Measurements from ENCODE around the gene TET1. TPM values are rescaled to one million over a fixed set of nuclear protein-coding genes. Genes with fewer than 3 reads are reported as not detected.
"Not testable (repeated sequence)": the region's sequence is repeated elsewhere in the genome, so short reads cannot be mapped to it uniquely, and the experiment has no call there.

The TET1 gene
- total RNA-seq, 6 experiments from 2014 or later: 2.1 to 2.7 (median 2.5) TPM

DNA sequence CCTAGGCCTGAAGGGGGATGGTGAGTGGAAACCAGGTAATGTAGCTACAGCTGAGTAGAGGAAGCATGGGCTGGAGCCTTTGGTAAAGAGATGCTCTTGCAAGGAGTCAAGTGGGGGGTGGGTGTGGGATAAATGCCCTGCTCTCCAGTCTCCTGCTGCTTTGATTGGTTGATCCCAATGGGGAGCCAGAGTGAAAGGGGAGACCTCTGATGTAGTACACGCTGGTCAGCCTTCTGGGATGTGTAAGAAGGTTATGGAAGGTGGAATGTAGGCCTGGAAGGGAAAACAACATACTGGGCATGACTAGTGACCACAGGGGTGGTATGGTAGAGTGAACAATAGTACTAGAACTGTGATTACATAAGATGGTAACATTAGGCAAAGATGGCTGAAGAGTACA, 44.3 kb downstream of the TET1 start:
- no peak overlapping the region for H3K4me3 Mint-ChIP-seq
- peaks cover 24% of the 10 kb centered on the region; the same call in 1 of the 2 replicates for H3K36me3 Mint-ChIP-seq (ENCODE audit: low read depth)
- no peak for DNase-seq
- H3K9me3 Mint-ChIP-seq: no peaks in the 10 kb centered on the region
- H3K27ac Mint-ChIP-seq: no peak overlapping the region
- peaks cover 44% of the 10 kb centered on the region for H3K4me1 Mint-ChIP-seq (ENCODE audit: low read depth)
- H3K27me3 Mint-ChIP-seq (ENCODE audit: insufficient read depth): no peaks in the 10 kb centered on the region; the same call in 1 of the 2 replicates
- TF ChIP-seq, protein P1, sequence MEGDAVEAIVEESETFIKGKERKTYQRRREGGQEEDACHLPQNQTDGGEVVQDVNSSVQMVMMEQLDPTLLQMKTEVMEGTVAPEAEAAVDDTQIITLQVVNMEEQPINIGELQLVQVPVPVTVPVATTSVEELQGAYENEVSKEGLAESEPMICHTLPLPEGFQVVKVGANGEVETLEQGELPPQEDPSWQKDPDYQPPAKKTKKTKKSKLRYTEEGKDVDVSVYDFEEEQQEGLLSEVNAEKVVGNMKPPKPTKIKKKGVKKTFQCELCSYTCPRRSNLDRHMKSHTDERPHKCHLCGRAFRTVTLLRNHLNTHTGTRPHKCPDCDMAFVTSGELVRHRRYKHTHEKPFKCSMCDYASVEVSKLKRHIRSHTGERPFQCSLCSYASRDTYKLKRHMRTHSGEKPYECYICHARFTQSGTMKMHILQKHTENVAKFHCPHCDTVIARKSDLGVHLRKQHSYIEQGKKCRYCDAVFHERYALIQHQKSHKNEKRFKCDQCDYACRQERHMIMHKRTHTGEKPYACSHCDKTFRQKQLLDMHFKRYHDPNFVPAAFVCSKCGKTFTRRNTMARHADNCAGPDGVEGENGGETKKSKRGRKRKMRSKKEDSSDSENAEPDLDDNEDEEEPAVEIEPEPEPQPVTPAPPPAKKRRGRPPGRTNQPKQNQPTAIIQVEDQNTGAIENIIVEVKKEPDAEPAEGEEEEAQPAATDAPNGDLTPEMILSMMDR (IDR thresholded peaks at IDR 0.05): no peak

DNA sequence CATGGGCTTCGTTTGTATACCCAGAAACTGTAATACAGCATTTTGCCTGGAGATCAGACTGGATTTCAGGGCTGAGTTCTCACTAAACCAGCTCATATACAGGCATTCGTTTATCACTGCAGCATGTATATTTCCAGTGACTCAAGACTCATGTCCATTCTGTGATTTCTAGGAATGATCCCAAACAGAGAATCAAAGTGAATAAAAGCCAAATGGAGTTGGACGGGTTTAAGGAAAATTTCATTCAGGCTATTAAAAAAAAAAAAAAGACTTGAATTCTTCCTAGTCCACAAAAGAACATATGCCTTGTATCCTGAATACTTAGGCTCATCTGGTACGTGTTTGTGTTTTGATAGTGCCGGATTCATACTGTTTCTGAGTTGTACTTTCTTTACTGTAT, 46.8 kb downstream of the TET1 start:
- no peak overlapping the region for H3K27ac Mint-ChIP-seq
- no peaks in the 10 kb centered on the region for H3K9me3 Mint-ChIP-seq
- H3K4me1 Mint-ChIP-seq (ENCODE audit: low read depth): peaks cover 20% of the 10 kb centered on the region
- DNase-seq: no peak
- H3K4me3 Mint-ChIP-seq: no peak overlapping the region
- peaks cover 24% of the 10 kb centered on the region; the same call in 1 of the 2 replicates for H3K36me3 Mint-ChIP-seq (ENCODE audit: low read depth)
- TF ChIP-seq, protein P1 (IDR thresholded peaks at IDR 0.05): no peak
- no peaks in the 10 kb centered on the region; the same call in none of the 2 replicates for H3K27me3 Mint-ChIP-seq (ENCODE audit: insufficient read depth)

DNA sequence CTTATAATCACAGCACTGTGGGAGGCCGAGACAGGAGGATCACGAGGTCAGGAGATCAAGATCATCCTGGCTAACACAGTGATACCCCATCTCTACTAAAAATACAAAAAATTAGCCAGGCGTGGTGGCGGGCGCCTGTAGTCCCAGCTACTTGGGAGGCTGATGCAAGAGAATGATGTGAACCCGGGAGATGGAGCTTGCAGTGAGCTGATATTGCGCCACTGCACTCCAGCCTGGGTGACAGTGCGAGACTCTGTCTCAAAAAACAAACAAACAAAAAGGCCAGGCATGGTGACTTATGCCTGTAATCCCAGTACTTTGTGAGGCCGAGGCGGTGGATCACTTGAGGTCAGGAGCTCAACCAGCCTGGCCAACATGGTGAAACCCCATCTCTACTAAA, 49.9 kb downstream of the TET1 start:
- not testable (repeated sequence) for H3K4me3 Mint-ChIP-seq; DNase-seq; H3K27ac Mint-ChIP-seq; H3K27me3 Mint-ChIP-seq (ENCODE audit: insufficient read depth); H3K36me3 Mint-ChIP-seq (ENCODE audit: low read depth); H3K4me1 Mint-ChIP-seq (ENCODE audit: low read depth); H3K9me3 Mint-ChIP-seq

DNA sequence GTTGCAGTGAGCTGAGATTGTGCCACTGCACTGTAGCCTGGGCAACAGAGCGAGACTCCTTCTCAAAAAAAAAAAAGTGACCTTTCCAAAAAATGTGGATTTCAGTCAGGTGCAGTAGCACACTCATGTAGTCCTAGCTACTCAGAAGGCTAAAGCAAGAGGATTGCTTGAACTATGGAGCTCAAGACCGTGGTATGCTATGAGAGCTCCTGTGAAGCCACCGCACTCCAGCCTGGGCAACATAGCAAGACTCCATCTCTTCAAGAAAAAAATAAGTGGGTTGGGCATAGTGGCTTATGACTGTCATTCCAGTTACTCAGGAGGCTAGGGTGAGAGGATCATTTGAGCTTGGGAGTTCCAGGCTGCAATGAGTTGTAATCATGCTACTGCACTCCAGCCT, 51.1 kb downstream of the TET1 start:
- DNase-seq: no peak
- Mint-ChIP-seq H3K9me3 (no peaks in the 10 kb centered on the region), H3K27me3 (ENCODE audit: insufficient read depth) (no peaks in the 10 kb centered on the region; the same call in 1 of the 2 replicates), H3K27ac (no peak overlapping the region), H3K36me3 (ENCODE audit: low read depth) (no peaks in the 10 kb centered on the region), H3K4me3 (no peak overlapping the region), H3K4me1 (ENCODE audit: low read depth) (no peaks in the 10 kb centered on the region)
- TF ChIP-seq, protein P1 (IDR thresholded peaks at IDR 0.05): no peak

DNA sequence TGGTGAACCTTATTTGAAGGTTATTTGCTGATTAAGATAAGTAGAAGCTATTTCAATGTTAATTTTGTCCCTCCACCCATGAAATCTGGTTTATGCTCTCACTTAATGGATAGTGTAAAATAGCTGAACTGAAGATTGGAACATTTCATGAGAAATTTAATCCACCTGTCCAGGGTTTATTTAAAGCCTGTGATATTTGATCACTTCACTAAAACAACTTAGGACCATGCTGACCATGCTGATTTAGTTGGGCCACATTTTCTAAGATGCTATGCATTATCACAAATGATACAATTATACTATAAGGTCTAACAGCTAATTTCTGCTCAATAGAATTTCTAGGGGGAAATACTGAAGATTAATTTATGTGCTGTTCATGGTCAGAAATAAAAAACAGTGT, 53.8 kb downstream of the TET1 start:
- H3K27ac Mint-ChIP-seq; H3K27me3 Mint-ChIP-seq (ENCODE audit: insufficient read depth); H3K9me3 Mint-ChIP-seq: not testable (repeated sequence)

DNA sequence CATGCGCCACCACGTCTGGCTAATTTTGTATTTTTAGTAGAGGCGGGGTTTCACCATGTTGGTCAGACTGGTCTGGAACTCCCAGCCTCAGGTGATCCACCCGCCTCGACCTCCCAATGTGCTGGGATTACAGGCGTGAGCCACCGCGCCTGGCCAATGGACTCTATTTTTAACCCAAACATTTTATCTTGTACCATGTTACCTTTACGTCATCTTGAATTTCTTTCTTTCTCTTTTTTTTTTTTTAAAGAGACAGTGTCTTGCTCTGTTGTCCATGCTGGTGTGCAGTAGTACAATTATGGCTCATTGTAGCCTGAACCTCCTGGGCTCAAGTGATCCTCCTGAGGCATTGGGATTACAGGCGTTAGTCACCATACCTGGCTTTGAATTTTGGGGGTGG, 57.6 kb downstream of the TET1 start:
- H3K4me3 Mint-ChIP-seq; H3K9me3 Mint-ChIP-seq; H3K27ac Mint-ChIP-seq; H3K4me1 Mint-ChIP-seq (ENCODE audit: low read depth); H3K27me3 Mint-ChIP-seq (ENCODE audit: insufficient read depth); H3K36me3 Mint-ChIP-seq (ENCODE audit: low read depth); DNase-seq: not testable (repeated sequence)

More for the DNA sequence above, 53.8 kb downstream of the TET1 start:
- H3K4me3 Mint-ChIP-seq; H3K36me3 Mint-ChIP-seq (ENCODE audit: low read depth); H3K4me1 Mint-ChIP-seq (ENCODE audit: low read depth); DNase-seq: not testable (repeated sequence)

DNA sequence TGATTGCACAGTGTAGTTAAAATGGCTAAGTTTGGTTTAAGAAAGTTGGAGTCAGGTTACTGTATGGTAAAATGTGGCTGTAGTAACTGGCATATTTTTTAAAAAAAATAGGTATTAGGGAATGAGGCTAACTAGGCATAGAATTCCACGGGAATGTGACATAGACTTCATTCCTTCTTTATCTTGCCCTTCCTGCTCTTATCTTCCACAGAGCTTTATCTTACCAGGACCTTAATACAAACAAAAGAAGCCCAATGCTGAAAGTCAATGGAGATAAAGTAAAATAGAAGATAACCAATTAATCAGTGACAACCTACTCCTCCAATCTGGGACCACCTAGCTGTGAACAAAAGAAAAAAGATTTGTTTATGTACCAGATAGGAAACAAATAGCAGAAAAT, 58.1 kb downstream of the TET1 start:
- no peaks in the 10 kb centered on the region for H3K36me3 Mint-ChIP-seq (ENCODE audit: low read depth)
- no peak for DNase-seq
- H3K27ac Mint-ChIP-seq: no peak overlapping the region
- no peaks in the 10 kb centered on the region; the same call in 1 of the 2 replicates for H3K4me1 Mint-ChIP-seq (ENCODE audit: low read depth)
- TF ChIP-seq, protein P1 (IDR thresholded peaks at IDR 0.05): no peak
- no peaks in the 10 kb centered on the region for H3K27me3 Mint-ChIP-seq (ENCODE audit: insufficient read depth)
- no peaks in the 10 kb centered on the region for H3K9me3 Mint-ChIP-seq
- no peak overlapping the region for H3K4me3 Mint-ChIP-seq

Measured in HFFc6 (cell line).